CD14-positive monocyte (primary cell): ENCODE data around the gene METTL1. TPM values are rescaled to one million over a fixed set of nuclear protein-coding genes. Genes with fewer than 3 reads are reported as not detected.
A peak's percentile ranks its signal among the peaks of the same experiment; 100 is the strongest.

Source experiments
- DNase-seq, 3 donors: peaks; one replicate each; pipeline ENCODE4 v3.0.0-alpha.2; 2011 to 2022
- H2AFZ ChIP-seq: 2 replicates; pipeline ENCODE4 v1.6.0; 2012; ENCODE audit warnings: mild to moderate bottlenecking, low read depth, low read length, inconsistent platforms; ENCODE audit not compliant: insufficient read depth, poor library complexity, severe bottlenecking
- H3K27ac ChIP-seq, 2 donors: 1 replicate in 1 of 2; 2 replicates in 1 of 2; pipeline ENCODE4 v1.5.1; 2012 to 2013; ENCODE audit warnings: low read length in 2 of 2, control low read depth in 1 of 2, inconsistent platforms in 1 of 2, low read depth in 1 of 2, mild to moderate bottlenecking in 1 of 2
- H3K27me3 ChIP-seq, 2 donors: one replicate each; pipeline versions ENCODE4 v1.6.0 to v1.6.1; 2011 to 2013; ENCODE audit warnings: low read length in 2 of 2; ENCODE audit not compliant: control insufficient read depth in 2 of 2, insufficient read depth in 2 of 2
- H3K36me3 ChIP-seq, 2 donors: replicated peaks in 1 of 2; 1 replicate in 1 of 2; 2 replicates in 1 of 2; pipeline versions ENCODE4 v1.5.1 to v1.6.1; 2012 to 2013; ENCODE audit warnings: low read length in 2 of 2, control low read depth in 1 of 2, inconsistent platforms in 1 of 2, mild to moderate bottlenecking in 1 of 2; ENCODE audit not compliant: insufficient read depth in 2 of 2, control insufficient read depth in 1 of 2
- H3K4me1 ChIP-seq, 2 donors: 1 replicate in 1 of 2; 2 replicates in 1 of 2; pipeline versions ENCODE4 v1.5.1 to v1.6.1; 2012 to 2013; ENCODE audit warnings: low read length in 2 of 2, control low read depth in 1 of 2, inconsistent platforms in 1 of 2, mild to moderate bottlenecking in 1 of 2, moderate library complexity in 1 of 2; ENCODE audit not compliant: insufficient read depth in 2 of 2, control insufficient read depth in 1 of 2
- H3K4me2 ChIP-seq: replicated peaks from 2 replicates; pipeline ENCODE3; 2012; ENCODE audit warnings: low read length, moderate library complexity, mild to moderate bottlenecking; ENCODE audit not compliant: poor library complexity, severe bottlenecking; ENCODE audit errors: extremely low read depth
- H3K4me3 ChIP-seq, 3 experiments: fragments of 200-600 bp in 1 of 3; sonication (generic) in 1 of 3; replicated peaks in 1 of 3; 1 replicate in 2 of 3; 2 replicates in 1 of 3; pipeline ENCODE4 v1.5.1; 2011 to 2013; ENCODE audit warnings: low read length in 3 of 3, mild to moderate bottlenecking in 3 of 3, control low read depth in 2 of 3, low read depth in 2 of 3, inconsistent platforms in 1 of 3, moderate library complexity in 1 of 3
- H3K79me2 ChIP-seq: 2 replicates; pipeline ENCODE4 v1.6.0; 2012; ENCODE audit warnings: mild to moderate bottlenecking, control low read depth, inconsistent platforms, low read length, moderate library complexity; ENCODE audit not compliant: insufficient read depth
- H3K9ac ChIP-seq: 2 replicates; pipeline ENCODE4 v1.6.0; 2017; ENCODE audit warnings: low read length, mild to moderate bottlenecking; ENCODE audit not compliant: insufficient read depth, poor library complexity, severe bottlenecking
- H3K9me3 ChIP-seq, 2 donors: replicated peaks in 1 of 2; 1 replicate in 1 of 2; 2 replicates in 1 of 2; pipeline versions ENCODE4 v1.5.1 to v1.6.1; 2012 to 2013; ENCODE audit warnings: low read length in 2 of 2, control low read depth in 1 of 2; ENCODE audit not compliant: control insufficient read depth in 1 of 2, insufficient read depth in 1 of 2
- H4K20me1 ChIP-seq: 2 replicates; pipeline ENCODE4 v1.6.0; 2012; ENCODE audit warnings: mild to moderate bottlenecking, low read length, control low read depth, moderate library complexity; ENCODE audit not compliant: insufficient read depth
- H3K27ac Mint-ChIP-seq, 7 donors: one replicate each; pipeline ENCODE4 v1.8.0; 2020; ENCODE audit warnings: mild to moderate bottlenecking in 7 of 7, mixed read lengths in 7 of 7, moderate library complexity in 6 of 7, inconsistent platforms in 2 of 7
- H3K27me3 Mint-ChIP-seq, 3 donors: one replicate each; pipeline ENCODE4 v1.8.0; 2021 to 2022; ENCODE audit warnings: low read depth in 3 of 3, mild to moderate bottlenecking in 3 of 3, mixed read lengths in 3 of 3, moderate library complexity in 3 of 3, inconsistent platforms in 1 of 3
- H3K36me3 Mint-ChIP-seq, 2 donors: one replicate each; pipeline ENCODE4 v1.8.0; 2020; ENCODE audit warnings: mixed read lengths in 2 of 2, inconsistent platforms in 1 of 2, mild to moderate bottlenecking in 1 of 2
- H3K4me1 Mint-ChIP-seq: one replicate; pipeline ENCODE4 v1.8.0; 2020; ENCODE audit warnings: mild to moderate bottlenecking, mixed read lengths
- H3K4me3 Mint-ChIP-seq, 2 donors: one replicate each; pipeline ENCODE4 v1.8.0; 2020; ENCODE audit warnings: mild to moderate bottlenecking in 2 of 2, mixed read lengths in 2 of 2, moderate library complexity in 1 of 2
- H3K9me3 Mint-ChIP-seq, 7 donors: one replicate each; pipeline ENCODE4 v1.8.0; 2020 to 2022; ENCODE audit warnings: mixed read lengths in 7 of 7, mild to moderate bottlenecking in 6 of 7, moderate library complexity in 6 of 7, inconsistent platforms in 2 of 7
- CTCF ChIP-seq: fragments of 200-600 bp; IDR thresholded peaks from one replicate; pipeline ENCODE4 v1.8.0; 2022; ENCODE audit warnings: antibody characterized with exemption, mild to moderate bottlenecking
- WGBS: methylation state at CpG from one replicate; pipeline ENCODE4 v1.1.5; 2013; ENCODE audit warnings: missing lambda C conversion rate; ENCODE audit not compliant: insufficient coverage; 5-methylcytosine and 5-hydroxymethylcytosine counted together
- intact Hi-C, 2 donors: fragments of 100-400 bp; cut with micrococcal nuclease; formaldehyde crosslinking; loops; one replicate each; pipeline versions ENCODE4 v1.15.0 to v1.15.1; 2023
- polyA plus RNA-seq, 3 donors: library from polyadenylated mRNA; depleted of rRNA in 1 of 3; unstranded in 2 of 3; stranded (reverse) in 1 of 3; fragments of 300-500 nt in 2 of 3; fragments of >200 nt in 1 of 3; fragmentation: Illumina TruSeq in 2 of 3; gene quantifications; 1 replicate in 2 of 3; 2 replicates in 1 of 3; pipeline ENCODE4 v1.2.3, GENCODE V29; 2012 to 2021

METTL1 gene
- polyA plus RNA-seq, 3 donors: 3.4 to 5.0 (median 3.7) TPM

DNA sequence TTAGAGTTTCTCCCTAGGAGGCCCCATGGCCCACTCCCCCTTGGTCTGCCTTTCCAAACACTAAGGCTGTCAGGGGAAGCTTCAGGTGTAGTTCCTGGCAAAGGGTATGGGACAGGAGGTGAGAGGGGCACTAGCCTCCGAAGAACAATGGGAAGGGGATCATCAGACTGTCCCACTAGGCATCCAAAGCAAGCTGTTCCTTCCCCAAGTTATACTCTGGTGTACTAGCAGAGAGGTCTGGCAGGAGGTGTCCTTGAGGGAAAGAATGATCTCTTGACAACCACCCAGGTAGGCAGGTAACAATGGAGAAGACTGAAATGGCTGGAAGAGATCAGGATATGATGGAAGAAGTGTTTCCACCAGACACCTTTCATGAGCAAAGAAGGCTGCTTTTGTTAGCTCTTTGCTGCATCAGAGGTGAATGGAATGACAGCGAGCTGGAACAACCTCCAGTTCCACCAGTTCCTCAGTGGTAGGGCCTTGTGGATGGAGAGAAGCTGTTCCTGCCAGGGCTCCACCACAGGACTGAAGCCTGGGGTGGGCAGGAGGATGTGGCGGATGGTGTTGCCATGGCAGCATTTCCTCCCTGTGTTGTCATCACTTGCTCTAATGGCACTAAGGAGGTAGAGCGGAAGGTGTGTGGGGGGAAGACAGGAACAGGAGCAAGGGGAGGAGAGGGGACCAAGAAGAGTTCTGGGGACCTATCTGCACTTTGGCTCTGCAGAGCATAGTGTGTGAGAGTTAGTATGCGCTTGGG, 31.1 kb downstream of the METTL1 start:
- Mint-ChIP-seq H3K36me3 (peaks cover 6 to 13% of the 10 kb centered on the region in 2 donors), H3K4me1 (peaks cover 48% of the 10 kb centered on the region), H3K9me3 (no peaks in the 10 kb centered on the region), H3K4me3 (peak overlapping the region; percentile 83 to 93), H3K27me3 (peaks cover 0 to 1% (median 0%) of the 10 kb centered on the region in 3 donors), H3K27ac (peak overlapping the region; percentile 10 to 96 (median 88))
- intact Hi-C loops: loop anchor here in 1 of 2 donors (5.0 to 10.0 kb wide), 2 partner anchors 49 to 194 kb away; partner anchors contain the start of gene OS9
- Histone ChIP-seq H3K9me3 (no peaks in the 10 kb centered on the region), H3K4me2 (peak overlapping the region; percentile 73), H3K9ac (no peak overlapping the region), H3K27me3 (no peaks in the 10 kb centered on the region), H2AFZ (peak overlapping the region; percentile 78), H4K20me1 (no peaks in the 10 kb centered on the region), H3K79me2 (peaks cover 26% of the 10 kb centered on the region), H3K27ac (peak overlapping the region in 1 of 2 donors; percentile 78), H3K36me3 (peaks cover 0 to 8% of the 10 kb centered on the region in 2 donors), H3K4me3 (peak overlapping the region in 1 of 3 experiments; percentile 70), H3K4me1 (peaks cover 39 to 46% of the 10 kb centered on the region in 2 donors)
- TF ChIP-seq CTCF: no peak
- peak; percentile 23 to 66 (median 53) for DNase-seq
- 0% methylated on average over 3 of the region's 5 CpGs for WGBS

DNA sequence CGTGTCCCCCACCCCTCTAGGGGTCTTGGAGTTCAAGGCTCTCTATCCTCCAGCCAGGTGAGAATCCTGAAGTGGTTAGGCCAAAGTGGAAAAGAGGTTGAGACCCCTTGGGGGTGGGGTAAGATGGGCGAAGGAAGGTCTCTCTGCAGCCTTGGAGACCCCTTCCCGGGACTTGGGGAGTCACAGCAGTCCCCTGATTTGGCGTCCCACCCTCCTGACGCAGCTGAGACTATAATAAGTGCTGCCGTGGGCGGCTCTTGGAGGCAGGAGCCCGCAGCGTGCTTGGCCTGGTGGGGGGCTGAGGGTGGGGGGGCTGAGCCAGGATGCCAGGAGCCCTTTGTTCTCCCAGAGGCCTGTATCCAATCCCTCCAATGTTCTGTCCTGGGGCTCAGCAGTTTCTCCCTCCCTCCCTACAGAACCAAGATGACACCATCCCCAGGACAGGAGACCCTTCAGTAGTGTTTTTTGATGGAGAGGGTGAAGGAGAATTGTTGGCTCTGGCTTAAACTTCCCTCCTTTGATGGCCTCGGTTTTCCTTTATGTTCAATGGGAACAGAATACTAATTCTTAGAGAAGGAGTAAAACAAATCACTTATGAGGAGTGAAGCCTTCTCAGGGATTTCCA, 31.9 kb downstream of the METTL1 start:
- Histone ChIP-seq H3K4me1 (peaks cover 32 to 38% of the 10 kb centered on the region in 2 donors), H3K9me3 (no peaks in the 10 kb centered on the region), H3K36me3 (peaks cover under 1 to 11% of the 10 kb centered on the region in 2 donors), H3K27me3 (no peaks in the 10 kb centered on the region), H3K79me2 (peaks cover 26% of the 10 kb centered on the region), H2AFZ (no peak overlapping the region), H3K4me3 (no peak overlapping the region), H3K9ac (no peak overlapping the region), H4K20me1 (no peaks in the 10 kb centered on the region), H3K27ac (no peak overlapping the region), H3K4me2 (no peak overlapping the region)
- intact Hi-C loops: loop anchor here in 1 of 2 donors (5.0 to 10.0 kb wide), 2 partner anchors 48 to 195 kb away; partner anchors contain the start of gene OS9
- no peak overlapping the region for H3K4me3 Mint-ChIP-seq
- 93% methylated on average over 3 of the region's 10 CpGs for WGBS
- H3K27ac Mint-ChIP-seq: no peak overlapping the region
- TF ChIP-seq CTCF: no peak
- H3K36me3 Mint-ChIP-seq: peaks cover 7 to 13% of the 10 kb centered on the region in 2 donors
- H3K27me3 Mint-ChIP-seq: peaks cover 0 to 1% (median 0%) of the 10 kb centered on the region in 3 donors
- DNase-seq: no peak
- H3K4me1 Mint-ChIP-seq: peaks cover 42% of the 10 kb centered on the region
- no peaks in the 10 kb centered on the region for H3K9me3 Mint-ChIP-seq
